HepG2 (cell line): ENCODE results near the gene ZMYM4. TPM values are rescaled to one million over a fixed set of nuclear protein-coding genes. Genes with fewer than 3 reads are reported as not detected.

Source experiments
- ATAC-seq: fragments of 200-7000 bp; cut with Tn5 transposase; 3 replicates; pipeline ENCODE4 v1.9.1; 2020; ENCODE audit warnings: mild to moderate bottlenecking, moderate library complexity
- BruUV-seq: library from RNA; stranded (reverse); fragments of 400-500 nt; replicated peaks from 2 replicates; lab custom pipeline; 2021; lab: Mats Ljungman, UMichigan
- CTCF ChIA-PET: fragments of 300-600 bp; formaldehyde crosslinking; extraction: SDS; loops from one replicate; lab custom pipeline; 2021; ENCODE audit warnings: low total read pairs, inconsistent platforms, low intra/inter-chr PET ratio; lab: Yijun Ruan, JAX
- POLR2A ChIA-PET: fragments of 350-600 bp; sonication (Branson Sonifier 250); formaldehyde crosslinking; loops from one replicate; lab custom pipeline; 2020; ENCODE audit warnings: antibody characterized with exemption, inconsistent platforms; lab: Yijun Ruan, JAX
- DNase-seq: peaks from one replicate; pipeline ENCODE4 v3.0.0-alpha.2; 2015; ENCODE audit warnings: low spot score
- FAIRE-seq: peaks from 3 replicates; lab custom pipeline; 2011; peaks lifted over from hg19 to GRCh38; lab: Jason Lieb, UNC
- H2AFZ ChIP-seq: one replicate; pipeline ENCODE4 v1.6.1; 2011; ENCODE audit warnings: low read length, inconsistent platforms
- H3K27ac ChIP-seq: fragments of 300-600 bp; 3 replicates; pipeline ENCODE4 v1.8.0; 2011; ENCODE audit warnings: mixed run types, mild to moderate bottlenecking, mixed read lengths, low read length, inconsistent platforms; ENCODE audit not compliant: insufficient read depth; ENCODE audit errors: extremely low read length
- H3K27me3 ChIP-seq, 2 experiments: fragments of 200-600 bp in 1 of 2; 2 replicates in 1 of 2; 3 replicates in 1 of 2; pipeline versions ENCODE4 v1.6.0 to v1.8.0; 2011; ENCODE audit warnings: low read length in 2 of 2, mild to moderate bottlenecking in 2 of 2, moderate library complexity in 2 of 2, inconsistent platforms in 1 of 2; ENCODE audit not compliant: insufficient read depth in 2 of 2, control insufficient read depth in 1 of 2
- H3K36me3 ChIP-seq, 2 experiments: fragments of 200-600 bp in 1 of 2; replicated peaks in 1 of 2; 2 replicates in 1 of 2; 3 replicates in 1 of 2; pipeline versions ENCODE4 v1.5.1 to v1.8.0; 2011; ENCODE audit warnings: low read length in 2 of 2, inconsistent platforms in 1 of 2; ENCODE audit not compliant: insufficient read depth in 2 of 2, control insufficient read depth in 1 of 2
- H3K4me1 ChIP-seq: 2 replicates; pipeline ENCODE4 v1.5.1; 2012; ENCODE audit warnings: low read length, inconsistent platforms; ENCODE audit not compliant: insufficient read depth
- H3K4me2 ChIP-seq: 2 replicates; pipeline ENCODE4 v1.6.0; 2011; ENCODE audit warnings: low read depth, low read length, inconsistent platforms
- H3K4me3 ChIP-seq, 3 experiments: fragments of 200-600 bp in 1 of 3; sonication (generic), shearing (Covaris generic) in 1 of 3; replicated peaks in 1 of 3; 2 replicates each; pipeline ENCODE4 v1.5.1; 2011 to 2016; ENCODE audit warnings: low read length in 3 of 3, inconsistent platforms in 2 of 3, low read depth in 2 of 3, mild to moderate bottlenecking in 2 of 3, control low read depth in 1 of 3, mixed read lengths in 1 of 3; ENCODE audit not compliant: insufficient read depth in 1 of 3
- H3K79me2 ChIP-seq: one replicate; pipeline ENCODE4 v1.6.1; 2011; ENCODE audit warnings: low read length, inconsistent platforms; ENCODE audit not compliant: insufficient read depth
- H3K9ac ChIP-seq: 2 replicates; pipeline ENCODE4 v1.6.0; 2011; ENCODE audit warnings: mild to moderate bottlenecking, low read depth, low read length, inconsistent platforms; ENCODE audit not compliant: insufficient read depth
- H3K9me3 ChIP-seq: 2 replicates; pipeline ENCODE4 v1.5.1; 2012; ENCODE audit warnings: mild to moderate bottlenecking, low read length
- H4K20me1 ChIP-seq: 2 replicates; pipeline ENCODE4 v1.6.0; 2011; ENCODE audit warnings: inconsistent platforms, mild to moderate bottlenecking, low read length, moderate library complexity; ENCODE audit not compliant: insufficient read depth
- CBX1 ChIP-seq: IDR thresholded peaks from one replicate; pipeline ENCODE4 v1.6.1; 2016; ENCODE audit warnings: antibody characterized with exemption, low read depth
- JUND ChIP-seq: sonication (generic); formaldehyde crosslinking; IDR thresholded peaks from 2 replicates; pipeline ENCODE4 v1.8.0; 2022; ENCODE audit warnings: mild to moderate bottlenecking, missing genetic modification reagents
- MEF2D ChIP-seq: sonication (generic); formaldehyde crosslinking; IDR thresholded peaks from 2 replicates; pipeline ENCODE4 v1.5.1; 2020; ENCODE audit warnings: mild to moderate bottlenecking, missing genetic modification reagents
- MTF2 ChIP-seq: sonication (generic); formaldehyde crosslinking; IDR thresholded peaks from 2 replicates; pipeline ENCODE4 v1.5.0; 2020; ENCODE audit warnings: missing genetic modification reagents, borderline replicate concordance
- NCOR1 ChIP-seq: fragments of 200-600 bp; sonication (generic); IDR thresholded peaks from 2 replicates; pipeline ENCODE4 v1.7.0; 2017; ENCODE audit warnings: antibody characterized with exemption, low read length, borderline replicate concordance
- NR1H2 ChIP-seq: sonication (generic); formaldehyde crosslinking; IDR thresholded peaks from 2 replicates; pipeline ENCODE4 v1.8.1; 2022; ENCODE audit warnings: low read depth, missing genetic modification reagents, borderline replicate concordance
- RFX1 ChIP-seq: fragments of 450-650 bp; IDR thresholded peaks from 2 replicates; pipeline ENCODE4 v1.6.1; 2017
- TERF1 ChIP-seq: sonication (generic); formaldehyde crosslinking; IDR thresholded peaks from 2 replicates; pipeline ENCODE4 v1.8.0; 2022; ENCODE audit warnings: mild to moderate bottlenecking, missing genetic modification reagents, moderate library complexity
- THAP7 ChIP-seq: sonication (generic); formaldehyde crosslinking; IDR thresholded peaks from 2 replicates; pipeline ENCODE4 v1.8.1; 2023; ENCODE audit warnings: mild to moderate bottlenecking, missing genetic modification reagents
- ZBTB4 ChIP-seq: sonication (generic); formaldehyde crosslinking; IDR thresholded peaks from 2 replicates; pipeline ENCODE4 v1.4.0; 2020; ENCODE audit warnings: missing genetic modification reagents, mild to moderate bottlenecking, borderline replicate concordance
- ZC3H13 ChIP-seq: sonication (generic); formaldehyde crosslinking; IDR thresholded peaks from 2 replicates; pipeline ENCODE4 v1.8.1; 2023; ENCODE audit warnings: mild to moderate bottlenecking, missing genetic modification reagents, moderate library complexity
- ZNF160 ChIP-seq: sonication (generic); formaldehyde crosslinking; IDR thresholded peaks from 2 replicates; pipeline ENCODE4 v1.8.0; 2022; ENCODE audit warnings: mild to moderate bottlenecking, inconsistent platforms, missing genetic modification reagents
- ZNF513 ChIP-seq: sonication (generic); formaldehyde crosslinking; conservative IDR thresholded peaks from 2 replicates; pipeline ENCODE4 v1.5.0; 2020; ENCODE audit warnings: missing genetic modification reagents
- WGBS: methylation state at CpG from one replicate; pipeline ENCODE4 v1.1.6; 2017; ENCODE audit warnings: low lambda C conversion rate; 5-methylcytosine and 5-hydroxymethylcytosine counted together
- in situ Hi-C: cut with HindIII; loops from 2 replicates; pipeline ENCODE4 v1.10.0; 2017; ENCODE audit warnings: low pct_unique_long_range_greater_than_20kb; ENCODE audit not compliant: extremely low pct_ligation_motif_present
- intact Hi-C: fragments of 100-400 bp; cut with micrococcal nuclease; formaldehyde crosslinking; loops from one replicate; pipeline ENCODE4 v1.10.0; 2022; ENCODE audit not compliant: unreplicated experiment
- polyA plus RNA-seq, 8 experiments: library from polyadenylated mRNA; depleted of rRNA in 3 of 8; stranded (reverse) in 7 of 8; unstranded in 1 of 8; fragments of >200 nt; fragmentation: Illumina TruSeq in 4 of 8; extraction: Trizol in 4 of 8; gene quantifications; 2 replicates each; pipeline versions ENCODE4 v1.2.1 to v1.2.3, GENCODE V29; 2011 to 2016; ENCODE audit warnings: low read depth in 4 of 8, missing spikeins in 1 of 8, mixed read lengths in 1 of 8; ENCODE audit not compliant: insufficient read depth in 1 of 8
- total RNA-seq, 5 experiments: library from RNA; depleted of rRNA; stranded (reverse); fragments of >200 nt; fragmentation: Illumina TruSeq; extraction: Trizol; gene quantifications; 2 replicates each; pipeline ENCODE4 v1.2.3, GENCODE V29; 2016; ENCODE audit warnings: low read depth in 1 of 5
- TF ChIP-seq, protein P1 (sequence below): sonication (generic); formaldehyde crosslinking; IDR thresholded peaks from 2 replicates; pipeline ENCODE4 v1.5.0; 2020; ENCODE audit warnings: missing genetic modification reagents

Gene ZMYM4
- total and polyA plus RNA-seq, 2 of the 13 experiments (the other 11 are each of a cell fraction or from before 2014, with no cell fraction given), result 13.9 to 37.6 TPM

GRCh38 chr1:35452106-35452774 is 183.7 kb downstream of the ZMYM4 start (continued):
- TF ChIP-seq NR1H2 (CRISPR knock-in tag), result no peak
- no peak for TF ChIP-seq MEF2D (CRISPR knock-in tag)
- no peak for TF ChIP-seq ZNF160 (CRISPR knock-in tag)
- TF ChIP-seq TERF1 (CRISPR knock-in tag), result no peak
- TF ChIP-seq, protein P1, sequence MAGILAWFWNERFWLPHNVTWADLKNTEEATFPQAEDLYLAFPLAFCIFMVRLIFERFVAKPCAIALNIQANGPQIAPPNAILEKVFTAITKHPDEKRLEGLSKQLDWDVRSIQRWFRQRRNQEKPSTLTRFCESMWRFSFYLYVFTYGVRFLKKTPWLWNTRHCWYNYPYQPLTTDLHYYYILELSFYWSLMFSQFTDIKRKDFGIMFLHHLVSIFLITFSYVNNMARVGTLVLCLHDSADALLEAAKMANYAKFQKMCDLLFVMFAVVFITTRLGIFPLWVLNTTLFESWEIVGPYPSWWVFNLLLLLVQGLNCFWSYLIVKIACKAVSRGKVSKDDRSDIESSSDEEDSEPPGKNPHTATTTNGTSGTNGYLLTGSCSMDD, result no peak
- TF ChIP-seq THAP7 (CRISPR knock-in tag), result no peak

DNA sequence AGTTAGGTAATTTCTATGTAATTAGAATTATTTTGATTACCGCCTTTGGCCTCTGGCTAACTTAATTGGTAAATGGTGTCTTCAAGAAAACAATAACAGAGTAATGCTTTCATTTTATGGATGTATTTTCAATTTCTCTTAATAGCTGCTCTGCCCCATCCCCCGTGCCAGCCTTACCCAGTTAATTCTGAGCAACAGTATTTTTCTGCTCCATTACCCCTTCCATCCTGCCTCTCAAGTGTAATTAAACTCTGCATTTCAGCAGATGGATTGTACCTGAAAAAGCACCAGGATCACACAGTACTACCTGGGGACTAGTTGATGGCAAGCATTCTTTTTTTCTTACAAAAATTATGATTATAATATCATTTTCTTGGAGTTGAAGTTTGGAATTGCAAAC is 184.5 kb downstream of the ZMYM4 start:
- ATAC-seq, result no peak
- WGBS, result 93% methylated on average over 2 of the region's 2 CpGs
- Histone ChIP-seq H3K27ac (no peak overlapping the region), H3K4me2 (no peak overlapping the region), H2AFZ (no peak overlapping the region), H3K4me3 (no peak overlapping the region), H3K27me3 (no peaks in the 10 kb centered on the region), H3K9me3 (no peaks in the 10 kb centered on the region), H3K4me1 (peaks cover 28% of the 10 kb centered on the region), H4K20me1 (no peaks in the 10 kb centered on the region), H3K9ac (no peak overlapping the region), H3K79me2 (no peaks in the 10 kb centered on the region), H3K36me3 (peaks cover 25 to 58% of the 10 kb centered on the region in 2 experiments)
- in situ Hi-C loops, result loop anchor here (5.0 kb wide), 1 partner anchor 109 kb away; no protein-coding TSS in a partner anchor
- no peak for DNase-seq
- no peak for FAIRE-seq
- intact Hi-C loops, result no loop called here
- BruUV-seq, result no TSS peak
- ChIA-PET POLR2A (interaction anchor here (3.6 kb wide), 1 partner anchor 103 kb away, joined by 17 read pairs; the partner anchor contains the start of gene KIAA0319L), CTCF (interaction anchor here (3.4 kb wide), 1 partner anchor 91 kb away, joined by 29 read pairs; no protein-coding TSS in a partner anchor)
- TF ChIP-seq RFX1, result no peak
- TF ChIP-seq ZBTB4 (CRISPR knock-in tag), result no peak
- no peak for TF ChIP-seq NCOR1
- no peak for TF ChIP-seq JUND (CRISPR knock-in tag)
- TF ChIP-seq MTF2, result no peak
- TF ChIP-seq ZC3H13 (CRISPR knock-in tag), result no peak
- no peak for TF ChIP-seq ZNF513
- TF ChIP-seq CBX1, result no peak
